Fibroblast of lung (primary cell): ENCODE results near the gene GRB10.

Experiments used
- CTCF ChIP-seq, 2 donors: IDR thresholded peaks in 1 of 2; conservative IDR thresholded peaks in 1 of 2; 1 replicate in 1 of 2; 2 replicates in 1 of 2; pipeline ENCODE4 v1.5.1; 2011 to 2012; ENCODE audit warnings: low read length in 2 of 2, control low read depth in 1 of 2, inconsistent platforms in 1 of 2, low read depth in 1 of 2, mild to moderate bottlenecking in 1 of 2
- EZH2 ChIP-seq: IDR thresholded peaks from 2 replicates; pipeline ENCODE4 v1.5.1; 2012; ENCODE audit warnings: low read length, control low read depth, mild to moderate bottlenecking; ENCODE audit errors: missing control alignments

DNA sequence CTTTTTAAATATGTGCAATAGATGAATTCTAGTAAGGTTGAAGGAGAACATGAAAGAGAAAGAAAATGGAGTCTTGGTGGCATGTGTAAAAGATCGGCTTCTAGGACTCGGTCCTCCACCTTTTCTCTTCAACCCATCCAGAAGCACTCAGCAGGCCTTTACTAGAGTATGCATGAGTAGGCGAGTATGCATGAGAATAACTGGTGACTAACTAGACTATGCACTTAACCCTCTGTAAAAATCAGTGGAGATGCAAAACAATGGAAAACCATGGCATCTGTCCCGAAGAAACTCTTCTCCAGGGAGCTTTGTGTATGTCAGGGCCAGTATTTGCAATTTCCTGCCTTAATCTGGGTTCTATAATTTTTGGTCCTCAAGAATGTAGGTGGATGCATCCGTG, 40.0 kb upstream of the GRB10 start:
- TF ChIP-seq CTCF (conservative IDR thresholded peaks at IDR 0.05 in 1 of 2, IDR thresholded peaks at IDR 0.05 in 1 of 2; ENCODE audit: low read depth in 1 of 2, low read length in 2 of 2) (no peak), EZH2 (no peak)
